Stomach smooth muscle (tissue), 2 donors: ENCODE data around the gene RRAGB.
A peak's percentile ranks its signal among the peaks of the same experiment; 100 is the strongest.
"Not testable (repeated sequence)": the region's sequence is repeated elsewhere in the genome, so short reads cannot be mapped to it uniquely, and the experiment has no call there.

Experiments used
- H3K27ac ChIP-seq: one replicate; pipeline ENCODE4 v1.7.0; 2013; ENCODE audit warnings: mild to moderate bottlenecking, low read length, inconsistent platforms
- H3K27me3 ChIP-seq, 2 donors: one replicate each; pipeline ENCODE4 v1.7.0; 2013; ENCODE audit warnings: low read length in 2 of 2; ENCODE audit not compliant: insufficient read depth in 2 of 2, control insufficient read depth in 1 of 2
- H3K36me3 ChIP-seq, 2 donors: one replicate each; pipeline ENCODE4 v1.7.0; 2013; ENCODE audit warnings: low read length in 2 of 2; ENCODE audit not compliant: control insufficient read depth in 2 of 2, insufficient read depth in 2 of 2
- H3K4me1 ChIP-seq: one replicate; pipeline ENCODE4 v1.7.0; 2013; ENCODE audit warnings: low read length; ENCODE audit not compliant: control insufficient read depth, insufficient read depth
- H3K4me3 ChIP-seq, 2 donors: one replicate each; pipeline ENCODE4 v1.7.0; 2013; ENCODE audit warnings: low read length in 2 of 2
- H3K9ac ChIP-seq, 2 donors: one replicate each; pipeline ENCODE4 v1.7.0; 2013; ENCODE audit warnings: low read length in 2 of 2, mild to moderate bottlenecking in 1 of 2
- H3K9me3 ChIP-seq, 2 donors: one replicate each; pipeline ENCODE4 v1.7.0; 2013; ENCODE audit warnings: low read length in 2 of 2; ENCODE audit not compliant: control insufficient read depth in 2 of 2
- donor health status: healthy.
- donor health status: Pancreatic carcinoma.

The RRAGB gene

GRCh38 chrX:55713631-55714030 is 3.9 kb upstream of the RRAGB start:
- Histone ChIP-seq H3K27ac (no peak overlapping the region), H3K4me3 (no peak overlapping the region), H3K4me1 (peaks cover 3% of the 10 kb centered on the region), H3K9ac (no peak overlapping the region), H3K27me3 (peaks cover 0 to 2% of the 10 kb centered on the region in 2 donors), H3K36me3 (no peaks in the 10 kb centered on the region), H3K9me3 (no peaks in the 10 kb centered on the region)

- peaks cover 0 to 2% of the 10 kb centered on the region in 2 donors for H3K27me3 ChIP-seq
- no peak overlapping the region for H3K4me3 ChIP-seq
- H3K36me3 ChIP-seq, result no peaks in the 10 kb centered on the region
- no peaks in the 10 kb centered on the region for H3K9me3 ChIP-seq
- no peak overlapping the region for H3K27ac ChIP-seq
- H3K9ac ChIP-seq, result no peak overlapping the region
- peaks cover 3% of the 10 kb centered on the region for H3K4me1 ChIP-seq
Measured at GRCh38 chrX:55714161-55714560, 3.4 kb upstream of the RRAGB start.

GRCh38 chrX:55715847-55716246 is 1.7 kb upstream of the RRAGB start:
- Histone ChIP-seq H3K4me3 (no peak overlapping the region), H3K27ac (no peak overlapping the region), H3K4me1 (no peaks in the 10 kb centered on the region), H3K9ac (no peak overlapping the region), H3K36me3 (peaks cover 0 to 1% of the 10 kb centered on the region in 2 donors), H3K9me3 (no peaks in the 10 kb centered on the region), H3K27me3 (peaks cover 0 to 2% of the 10 kb centered on the region in 2 donors)

GRCh38 chrX:55716937-55717336 is 612 bp upstream of the RRAGB start:
- Histone ChIP-seq H3K27ac (peak overlapping the region; percentile 25), H3K9ac (peak overlapping the region in 1 of 2 donors; percentile 55), H3K4me3 (peak overlapping the region; percentile 81 to 92)

GRCh38 chrX:55731826-55732225 is 14.3 kb downstream of the RRAGB start:
- H3K27ac ChIP-seq, result no peak overlapping the region
- peaks cover 5 to 14% of the 10 kb centered on the region in 2 donors for H3K36me3 ChIP-seq
- H3K27me3 ChIP-seq, result no peaks in the 10 kb centered on the region
- no peak overlapping the region for H3K4me3 ChIP-seq
- no peaks in the 10 kb centered on the region for H3K4me1 ChIP-seq
- H3K9ac ChIP-seq, result no peak overlapping the region
- no peaks in the 10 kb centered on the region for H3K9me3 ChIP-seq

More at GRCh38 chrX:55716937-55717336, 612 bp upstream of the RRAGB start:
- Histone ChIP-seq H3K9me3 (no peaks in the 10 kb centered on the region), H3K36me3 (peaks cover 0 to 8% of the 10 kb centered on the region in 2 donors), H3K4me1 (no peaks in the 10 kb centered on the region), H3K27me3 (peaks cover 0 to 2% of the 10 kb centered on the region in 2 donors)

- Histone ChIP-seq H3K27me3 (no peaks in the 10 kb centered on the region), H3K27ac (no peak overlapping the region), H3K4me1 (no peaks in the 10 kb centered on the region), H3K4me3 (no peak overlapping the region), H3K36me3 (peaks cover 5 to 22% of the 10 kb centered on the region in 2 donors), H3K9ac (no peak overlapping the region), H3K9me3 (no peaks in the 10 kb centered on the region)
Measured at GRCh38 chrX:55738969-55739368, 21.4 kb downstream of the RRAGB start.

GRCh38 chrX:55742649-55743048 is 25.1 kb downstream of the RRAGB start:
- Histone ChIP-seq H3K4me1 (no peaks in the 10 kb centered on the region), H3K9ac (no peak overlapping the region), H3K27ac (no peak overlapping the region), H3K4me3 (no peak overlapping the region), H3K36me3 (peaks cover 10 to 17% of the 10 kb centered on the region in 2 donors), H3K9me3 (no peaks in the 10 kb centered on the region), H3K27me3 (no peaks in the 10 kb centered on the region)

- H3K4me3 ChIP-seq, H3K27me3 ChIP-seq, H3K27ac ChIP-seq, H3K36me3 ChIP-seq, H3K4me1 ChIP-seq, H3K9me3 ChIP-seq, H3K9ac ChIP-seq: not testable (repeated sequence)
Measured at GRCh38 chrX:55748463-55748862, 30.9 kb downstream of the RRAGB start.

- Histone ChIP-seq H3K27ac (no peak overlapping the region), H3K9ac (no peak overlapping the region), H3K9me3 (no peaks in the 10 kb centered on the region), H3K4me3 (no peak overlapping the region), H3K27me3 (peaks cover 0 to 2% of the 10 kb centered on the region in 2 donors), H3K4me1 (no peaks in the 10 kb centered on the region), H3K36me3 (peaks cover 6 to 7% of the 10 kb centered on the region in 2 donors)
Measured at GRCh38 chrX:55750256-55750655, 32.7 kb downstream of the RRAGB start.

- Histone ChIP-seq H3K27me3 (peaks cover 0 to 2% of the 10 kb centered on the region in 2 donors), H3K27ac (no peak overlapping the region), H3K9me3 (no peaks in the 10 kb centered on the region), H3K9ac (no peak overlapping the region), H3K4me3 (no peak overlapping the region), H3K4me1 (no peaks in the 10 kb centered on the region), H3K36me3 (peaks cover 3 to 6% of the 10 kb centered on the region in 2 donors)
Measured at GRCh38 chrX:55754861-55755294, 37.3 kb downstream of the RRAGB start.

- Histone ChIP-seq H3K9ac (no peak overlapping the region), H3K27ac (no peak overlapping the region), H3K36me3 (peaks cover 0 to 2% of the 10 kb centered on the region in 2 donors), H3K9me3 (no peaks in the 10 kb centered on the region), H3K4me3 (no peak overlapping the region), H3K4me1 (no peaks in the 10 kb centered on the region), H3K27me3 (no peaks in the 10 kb centered on the region)
Measured at GRCh38 chrX:55758033-55758432, 40.5 kb downstream of the RRAGB start.
